NCI-H526 treated with DMSO at 0.1 percent for 48 hours (cell line): ENCODE measurements around the gene MLXIPL.

Source experiments
- DNase-seq: peaks from one replicate; lab custom pipeline; 2025; lab: John Stamatoyannopoulos, UW

The MLXIPL gene

DNA sequence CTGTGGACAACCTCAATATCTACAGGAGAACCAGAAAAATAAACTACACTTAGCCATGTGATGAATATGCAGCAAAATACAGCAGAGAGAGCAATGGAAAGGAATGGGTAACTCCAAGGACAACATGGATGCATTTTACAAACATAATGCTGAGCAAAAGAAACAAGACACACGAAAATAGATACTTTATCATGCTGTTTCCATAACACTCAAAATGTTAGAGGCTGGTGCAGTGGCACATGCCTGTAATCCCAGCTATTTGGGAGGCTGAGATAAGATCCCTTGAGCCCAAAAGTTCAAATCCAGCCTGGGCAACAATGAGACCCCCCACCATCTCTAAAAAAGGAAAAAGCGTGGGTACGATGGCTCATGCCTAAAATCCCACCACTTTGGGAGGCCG, 75.1 kb downstream of the MLXIPL start:
- no peak for DNase-seq

DNA sequence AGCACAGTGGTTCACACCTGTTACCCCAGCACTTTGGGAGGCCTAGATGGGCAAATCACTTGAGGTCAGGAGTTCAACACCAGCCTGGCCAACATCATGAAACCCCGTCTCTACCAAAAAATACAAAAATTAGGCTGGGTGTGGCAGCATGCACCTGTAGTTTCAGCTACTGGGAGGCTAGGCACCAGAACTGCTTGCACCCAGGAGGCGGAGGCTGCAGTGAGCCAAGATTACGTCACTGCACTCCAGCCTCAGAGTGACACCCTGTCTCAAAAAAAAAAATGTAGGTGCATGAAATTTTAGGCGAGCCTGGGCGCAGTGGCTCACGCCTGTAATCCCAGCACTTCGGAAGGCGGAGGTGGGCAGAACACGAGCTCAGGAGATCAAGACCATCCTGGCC, 76.5 kb downstream of the MLXIPL start:
- DNase-seq = no peak

DNA sequence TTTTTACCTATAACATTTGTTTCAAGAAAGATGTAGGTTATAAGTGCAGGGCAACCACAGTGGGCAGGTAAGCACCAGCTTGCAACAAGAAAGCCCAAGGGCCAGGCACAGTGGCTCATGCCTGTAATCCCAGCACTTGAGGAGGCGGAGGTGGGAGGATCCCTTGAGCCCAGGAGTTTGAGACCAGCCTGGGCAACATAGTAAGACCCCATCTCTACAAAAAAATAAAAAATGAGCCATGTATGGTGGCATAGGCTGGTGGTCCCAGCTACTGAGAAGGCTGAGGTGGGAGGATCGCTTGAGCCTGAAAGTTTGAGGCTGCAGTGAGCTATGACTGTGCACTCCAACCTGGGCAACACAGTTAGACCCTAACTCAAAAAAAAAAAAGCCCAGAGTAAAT, 79.6 kb downstream of the MLXIPL start:
- DNase-seq = no peak
